GM21528 (cell line): Measurements from ENCODE around the gene CYTL1.
A peak's percentile ranks its signal among the peaks of the same experiment; 100 is the strongest.
"Not testable (repeated sequence)": the region's sequence is repeated elsewhere in the genome, so short reads cannot be mapped to it uniquely, and the experiment has no call there.

Source experiments
- ATAC-seq: cut with Tn5 transposase; IDR thresholded peaks from one replicate; pipeline ENCODE4 v1.9.1; 2021; ENCODE audit warnings: mild to moderate bottlenecking, moderate library complexity; ENCODE audit not compliant: unreplicated experiment, low FRiP score

The CYTL1 gene

GRCh38 chr4:5003918-5004317 lies 15.3 kb downstream of the CYTL1 start:
- ATAC-seq, result no peak

GRCh38 chr4:5003372-5003857 lies 15.8 kb downstream of the CYTL1 start:
- ATAC-seq, result no peak

GRCh38 chr4:5001641-5002040 lies 17.6 kb downstream of the CYTL1 start:
- not testable (repeated sequence) for ATAC-seq

GRCh38 chr4:4996935-4997334 lies 22.3 kb downstream of the CYTL1 start:
- ATAC-seq, result not testable (repeated sequence)

GRCh38 chr4:4995908-4996265 lies 23.4 kb downstream of the CYTL1 start:
- ATAC-seq, result no peak

- ATAC-seq, result peak; percentile 79
Observed at GRCh38 chr4:4995103-4995907, 24.0 kb downstream of the CYTL1 start.

- ATAC-seq, result no peak
Observed at GRCh38 chr4:4994312-4995097, 24.8 kb downstream of the CYTL1 start.

GRCh38 chr4:4992833-4993232 lies 26.4 kb downstream of the CYTL1 start:
- ATAC-seq, result no peak

- no peak for ATAC-seq
Observed at GRCh38 chr4:4991541-4992099, 27.6 kb downstream of the CYTL1 start.

GRCh38 chr4:4990857-4991540 lies 28.3 kb downstream of the CYTL1 start:
- ATAC-seq, result no peak

GRCh38 chr4:4990329-4990728 lies 28.9 kb downstream of the CYTL1 start:
- no peak for ATAC-seq

- ATAC-seq, result no peak
Observed at GRCh38 chr4:4989083-4989622, 30.1 kb downstream of the CYTL1 start.

- no peak for ATAC-seq
Observed at GRCh38 chr4:4987656-4988055, 31.6 kb downstream of the CYTL1 start.

GRCh38 chr4:4986841-4987240 lies 32.4 kb downstream of the CYTL1 start:
- no peak for ATAC-seq

- ATAC-seq, result no peak
Observed at GRCh38 chr4:4985844-4986243, 33.4 kb downstream of the CYTL1 start.

- no peak for ATAC-seq
Observed at GRCh38 chr4:4985036-4985435, 34.2 kb downstream of the CYTL1 start.

- ATAC-seq, result no peak
Observed at GRCh38 chr4:4984186-4984585, 35.1 kb downstream of the CYTL1 start.

- no peak for ATAC-seq
Observed at GRCh38 chr4:4981827-4982226, 37.4 kb downstream of the CYTL1 start.

GRCh38 chr4:4981427-4981826 lies 37.8 kb downstream of the CYTL1 start:
- ATAC-seq, result no peak

GRCh38 chr4:4980621-4981230 lies 38.5 kb downstream of the CYTL1 start:
- ATAC-seq, result no peak
